A673 (cell line): Measurements from ENCODE around the gene PDE8A. TPM values are rescaled to one million over a fixed set of nuclear protein-coding genes. Genes with fewer than 3 reads are reported as not detected.

Experiments
- BruUV-seq: library from RNA; stranded (reverse); fragments of 400-500 nt; replicated peaks from 2 replicates; lab custom pipeline; 2021; lab: Mats Ljungman, UMichigan
- CTCF ChIA-PET: fragments of 300-600 bp; sonication (Branson Sonifier 250); formaldehyde crosslinking; loops from one replicate; lab custom pipeline; 2022; ENCODE audit warnings: antibody characterized with exemption; lab: Charles Lee
- POLR2A ChIA-PET: fragments of 300-600 bp; sonication (Branson Sonifier 250); formaldehyde crosslinking; loops from one replicate; lab custom pipeline; 2022; ENCODE audit warnings: antibody characterized with exemption; ENCODE audit not compliant: low non-redundant PET; lab: Charles Lee
- DNase-seq: peaks from one replicate; pipeline ENCODE4 v3.0.0-alpha.2; 2015; ENCODE audit warnings: low spot score
- H3K27ac ChIP-seq: fragments of 200-600 bp; sonication (generic); 2 replicates; pipeline ENCODE4 v1.5.1; 2016; ENCODE audit warnings: mixed run types, low read depth, mild to moderate bottlenecking, mixed read lengths, antibody characterized with exemption, low read length; ENCODE audit not compliant: poor library complexity, severe bottlenecking
- H3K27me3 ChIP-seq: fragments of 200-600 bp; sonication (generic); replicated peaks from 2 replicates; pipeline ENCODE4 v1.6.1; 2017; ENCODE audit warnings: mixed run types, low read depth, mild to moderate bottlenecking, mixed read lengths, antibody characterized with exemption, low read length; ENCODE audit not compliant: insufficient read depth, poor library complexity
- H3K36me3 ChIP-seq: fragments of 200-600 bp; sonication (generic); 2 replicates; pipeline ENCODE4 v1.6.1; 2016; ENCODE audit warnings: mixed run types, mild to moderate bottlenecking, mixed read lengths, antibody characterized with exemption, low read length; ENCODE audit not compliant: insufficient read depth, poor library complexity, severe bottlenecking
- H3K4me1 ChIP-seq: fragments of 200-600 bp; sonication (generic); 2 replicates; pipeline ENCODE4 v1.6.1; 2017; ENCODE audit warnings: mixed run types, mild to moderate bottlenecking, mixed read lengths, antibody characterized with exemption, low read length; ENCODE audit not compliant: insufficient read depth, poor library complexity, severe bottlenecking
- H3K4me3 ChIP-seq: fragments of 200-600 bp; sonication (generic); 2 replicates; pipeline ENCODE4 v1.5.1; 2016; ENCODE audit warnings: low read depth, mixed run types, mild to moderate bottlenecking, mixed read lengths, low read length; ENCODE audit not compliant: poor library complexity, severe bottlenecking
- H3K9me3 ChIP-seq: fragments of 200-600 bp; sonication (generic); 2 replicates; pipeline ENCODE4 v1.6.1; 2016; ENCODE audit warnings: mixed run types, low read depth, mild to moderate bottlenecking, mixed read lengths, antibody characterized with exemption, low read length; ENCODE audit not compliant: poor library complexity, severe bottlenecking
- EZH2 ChIP-seq: fragments of 200-600 bp; sonication (generic); IDR thresholded peaks from 2 replicates; pipeline ENCODE4 v1.6.1; 2017; ENCODE audit warnings: borderline replicate concordance, low read depth, mild to moderate bottlenecking, mixed read lengths, antibody characterized with exemption, low read length; ENCODE audit not compliant: poor library complexity, severe bottlenecking
- intact Hi-C: fragments of 100-400 bp; cut with micrococcal nuclease; formaldehyde crosslinking; loops from one replicate; pipeline ENCODE4 v1.10.0; 2022; ENCODE audit not compliant: unreplicated experiment
- total RNA-seq: library from RNA; stranded (reverse); gene quantifications from 2 replicates; pipeline ENCODE4 v1.2.3, GENCODE V29; 2021
- TF ChIP-seq, protein P1 (sequence below): fragments of 300-800, 200-600 bp; sonication (generic); conservative IDR thresholded peaks from 2 replicates; pipeline ENCODE4 v1.5.1; 2017; ENCODE audit warnings: low read depth, mild to moderate bottlenecking, antibody characterized with exemption, low read length, moderate library complexity, mixed read lengths

PDE8A gene
- total RNA-seq, 1 experiment from 2014 or later = 80.7 TPM

DNA sequence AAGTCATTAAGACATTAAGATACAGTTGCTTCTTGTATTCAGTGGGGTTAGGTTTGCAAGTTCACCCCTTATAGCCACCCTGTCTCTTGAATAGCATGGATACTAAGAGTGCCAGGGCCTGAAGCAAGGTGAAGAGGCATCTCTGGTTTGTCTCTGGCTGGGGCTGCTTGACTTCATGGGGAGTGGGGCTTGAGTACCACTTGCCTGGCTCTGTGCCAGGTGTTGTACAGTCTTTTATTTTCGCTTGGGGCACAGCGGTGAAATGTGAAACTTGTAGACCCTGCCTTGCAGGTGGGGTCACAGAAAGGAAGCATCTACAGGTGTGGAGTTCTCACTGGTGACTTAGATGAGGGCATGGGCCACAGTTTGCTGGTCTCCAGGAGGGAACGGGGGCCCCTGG, 152.1 kb downstream of the PDE8A start:
- TF ChIP-seq EZH2 = no peak
- TF ChIP-seq, protein P1, sequence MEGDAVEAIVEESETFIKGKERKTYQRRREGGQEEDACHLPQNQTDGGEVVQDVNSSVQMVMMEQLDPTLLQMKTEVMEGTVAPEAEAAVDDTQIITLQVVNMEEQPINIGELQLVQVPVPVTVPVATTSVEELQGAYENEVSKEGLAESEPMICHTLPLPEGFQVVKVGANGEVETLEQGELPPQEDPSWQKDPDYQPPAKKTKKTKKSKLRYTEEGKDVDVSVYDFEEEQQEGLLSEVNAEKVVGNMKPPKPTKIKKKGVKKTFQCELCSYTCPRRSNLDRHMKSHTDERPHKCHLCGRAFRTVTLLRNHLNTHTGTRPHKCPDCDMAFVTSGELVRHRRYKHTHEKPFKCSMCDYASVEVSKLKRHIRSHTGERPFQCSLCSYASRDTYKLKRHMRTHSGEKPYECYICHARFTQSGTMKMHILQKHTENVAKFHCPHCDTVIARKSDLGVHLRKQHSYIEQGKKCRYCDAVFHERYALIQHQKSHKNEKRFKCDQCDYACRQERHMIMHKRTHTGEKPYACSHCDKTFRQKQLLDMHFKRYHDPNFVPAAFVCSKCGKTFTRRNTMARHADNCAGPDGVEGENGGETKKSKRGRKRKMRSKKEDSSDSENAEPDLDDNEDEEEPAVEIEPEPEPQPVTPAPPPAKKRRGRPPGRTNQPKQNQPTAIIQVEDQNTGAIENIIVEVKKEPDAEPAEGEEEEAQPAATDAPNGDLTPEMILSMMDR = no peak
- Histone ChIP-seq H3K27me3 (no peaks in the 10 kb centered on the region), H3K27ac (no peak overlapping the region), H3K4me1 (no peaks in the 10 kb centered on the region), H3K9me3 (no peaks in the 10 kb centered on the region), H3K4me3 (no peak overlapping the region), H3K36me3 (peaks cover 51% of the 10 kb centered on the region)
- intact Hi-C loops = no loop called here
- CTCF ChIA-PET = no interaction called here
- POLR2A ChIA-PET = no interaction called here
- no peak for DNase-seq
- BruUV-seq = no TSS peak

DNA sequence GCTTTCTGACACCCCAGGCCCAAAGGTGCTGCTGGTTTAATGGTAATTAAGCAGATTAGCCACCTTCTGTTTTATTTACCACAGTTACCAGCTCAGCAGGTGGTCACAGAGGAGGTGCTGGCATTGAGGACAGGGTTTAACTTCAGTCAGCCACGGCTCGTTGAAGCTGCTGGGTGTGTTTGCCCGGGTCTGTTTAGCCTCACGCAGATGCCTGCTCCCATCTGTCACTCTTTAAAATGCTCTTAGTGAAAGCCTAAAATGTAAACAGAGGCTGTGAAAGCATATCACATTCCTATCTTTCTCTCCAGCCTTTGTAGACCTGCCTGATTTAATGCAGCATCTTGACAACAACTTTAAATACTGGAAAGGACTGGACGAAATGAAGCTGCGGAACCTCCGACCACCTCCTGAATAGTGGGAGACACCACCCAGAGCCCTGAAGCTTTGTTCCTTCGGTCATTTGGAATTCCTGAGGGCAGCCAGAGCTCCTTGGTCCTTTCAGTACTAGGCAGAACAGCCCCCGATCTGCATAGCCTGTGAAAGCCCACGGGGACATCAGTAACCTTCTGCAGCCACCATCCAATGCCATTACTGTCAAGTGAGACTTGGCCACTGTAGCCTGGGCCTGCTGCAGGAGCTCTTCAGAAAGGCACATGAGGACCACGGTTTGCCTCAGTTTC, 156.0 kb downstream of the PDE8A start:
- intact Hi-C loops = no loop called here
- H3K27me3 ChIP-seq = no peaks in the 10 kb centered on the region
- CTCF ChIA-PET = no interaction called here
- no peak for DNase-seq
- POLR2A ChIA-PET = no interaction called here
- no peaks in the 10 kb centered on the region for H3K9me3 ChIP-seq
- no TSS peak for BruUV-seq
- no peak overlapping the region for H3K27ac ChIP-seq
- TF ChIP-seq EZH2 = no peak
- TF ChIP-seq, protein P1 = no peak
- H3K4me3 ChIP-seq = no peak overlapping the region
- peaks cover 41% of the 10 kb centered on the region for H3K36me3 ChIP-seq
- H3K4me1 ChIP-seq = peaks cover 10% of the 10 kb centered on the region

DNA sequence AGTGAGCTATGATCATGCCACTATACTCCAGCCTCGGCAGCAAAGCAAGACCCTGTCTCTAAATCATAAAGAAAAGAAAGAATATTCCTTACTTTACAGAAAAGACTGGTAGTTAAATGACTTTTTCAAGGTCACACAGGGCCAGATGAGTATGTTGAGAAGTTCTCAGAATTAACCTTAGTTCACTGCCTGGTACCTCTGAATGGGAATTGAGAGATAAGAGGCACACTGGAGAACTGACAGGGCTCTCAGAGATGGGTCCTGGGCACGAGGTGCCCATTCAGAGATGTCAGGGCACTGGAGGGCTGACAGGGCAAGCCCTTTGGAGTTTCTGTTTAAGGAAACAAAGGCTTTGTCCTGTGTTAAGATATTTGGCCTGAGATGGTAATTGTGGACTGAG, 157.7 kb downstream of the PDE8A start:
- peaks cover 11% of the 10 kb centered on the region for H3K4me1 ChIP-seq
- intact Hi-C loops = no loop called here
- no peak for DNase-seq
- H3K27ac ChIP-seq = no peak overlapping the region
- no peaks in the 10 kb centered on the region for H3K9me3 ChIP-seq
- H3K27me3 ChIP-seq = no peaks in the 10 kb centered on the region
- TF ChIP-seq, protein P1 = no peak
- TF ChIP-seq EZH2 = no peak
- ChIA-PET POLR2A (no interaction called here), CTCF (interaction anchor here (0.7 kb wide), 1 partner anchor 450 kb away, joined by 3 read pairs; no protein-coding TSS in a partner anchor)
- H3K36me3 ChIP-seq = peaks cover 39% of the 10 kb centered on the region
- BruUV-seq = no TSS peak
- no peak overlapping the region for H3K4me3 ChIP-seq
